ENCODE results near the gene UBAP1. TPM values are rescaled to one million over a fixed set of nuclear protein-coding genes. Genes with fewer than 3 reads are reported as not detected.
"Not testable (repeated sequence)": the region's sequence is repeated elsewhere in the genome, so short reads cannot be mapped to it uniquely, and the experiment has no call there.

Gene UBAP1
- total RNA-seq, 1 donor from 2014 or later = 45.6 TPM

- no peaks in the 10 kb centered on the region for H3K27me3 Mint-ChIP-seq
- H3K9me3 Mint-ChIP-seq (ENCODE audit: low read depth) = peaks cover 7% of the 10 kb centered on the region
- H3K27ac Mint-ChIP-seq = no peak overlapping the region
- no peaks in the 10 kb centered on the region for H3K4me1 Mint-ChIP-seq (ENCODE audit: low read depth)
- no peak for TF ChIP-seq CTCF (IDR thresholded peaks at IDR 0.05; ENCODE audit: unreplicated experiment)
- no peak for DNase-seq (ENCODE audit: low spot score, unreplicated experiment)
- no peak overlapping the region for H3K4me3 Mint-ChIP-seq (ENCODE audit: low read depth)
- peaks cover 5% of the 10 kb centered on the region for H3K36me3 Mint-ChIP-seq (ENCODE audit: insufficient read depth)
Observed at GRCh38 chr9:34203992-34204635, 25.3 kb downstream of the UBAP1 start.

- TF ChIP-seq CTCF (IDR thresholded peaks at IDR 0.05; ENCODE audit: unreplicated experiment) = no peak
- no peak overlapping the region for H3K4me3 Mint-ChIP-seq (ENCODE audit: low read depth)
- H3K36me3 Mint-ChIP-seq (ENCODE audit: insufficient read depth) = peaks cover 10% of the 10 kb centered on the region
- no peaks in the 10 kb centered on the region for H3K4me1 Mint-ChIP-seq (ENCODE audit: low read depth)
- H3K27ac Mint-ChIP-seq = no peak overlapping the region
- H3K9me3 Mint-ChIP-seq (ENCODE audit: low read depth) = peaks cover 7% of the 10 kb centered on the region
- no peaks in the 10 kb centered on the region for H3K27me3 Mint-ChIP-seq
- no peak for DNase-seq (ENCODE audit: low spot score, unreplicated experiment)
Observed at GRCh38 chr9:34205102-34205501, 26.3 kb downstream of the UBAP1 start.

GRCh38 chr9:34206561-34206960 lies 27.7 kb downstream of the UBAP1 start:
- no peak for DNase-seq (ENCODE audit: low spot score, unreplicated experiment)
- TF ChIP-seq CTCF (IDR thresholded peaks at IDR 0.05; ENCODE audit: unreplicated experiment) = no peak
- Mint-ChIP-seq H3K4me1 (ENCODE audit: low read depth) (no peaks in the 10 kb centered on the region), H3K9me3 (ENCODE audit: low read depth) (peaks cover 7% of the 10 kb centered on the region), H3K4me3 (ENCODE audit: low read depth) (no peak overlapping the region), H3K36me3 (ENCODE audit: insufficient read depth) (peaks cover 10% of the 10 kb centered on the region), H3K27ac (no peak overlapping the region), H3K27me3 (no peaks in the 10 kb centered on the region)

GRCh38 chr9:34211395-34211794 lies 32.6 kb downstream of the UBAP1 start:
- DNase-seq (ENCODE audit: low spot score, unreplicated experiment) = no peak
- Mint-ChIP-seq H3K36me3 (ENCODE audit: insufficient read depth) (peaks cover 16% of the 10 kb centered on the region), H3K9me3 (ENCODE audit: low read depth) (peaks cover 4% of the 10 kb centered on the region), H3K4me1 (ENCODE audit: low read depth) (no peaks in the 10 kb centered on the region), H3K27me3 (no peaks in the 10 kb centered on the region), H3K4me3 (ENCODE audit: low read depth) (no peak overlapping the region), H3K27ac (peak overlapping the region; percentile 88)
- no peak for TF ChIP-seq CTCF (IDR thresholded peaks at IDR 0.05; ENCODE audit: unreplicated experiment)

- not testable (repeated sequence) for H3K9me3 Mint-ChIP-seq (ENCODE audit: low read depth); H3K4me1 Mint-ChIP-seq (ENCODE audit: low read depth); H3K27ac Mint-ChIP-seq; DNase-seq (ENCODE audit: low spot score, unreplicated experiment); H3K4me3 Mint-ChIP-seq (ENCODE audit: low read depth); H3K27me3 Mint-ChIP-seq
- H3K36me3 Mint-ChIP-seq (ENCODE audit: insufficient read depth) = peaks cover 12% of the 10 kb centered on the region
Observed at GRCh38 chr9:34214354-34215000, 35.6 kb downstream of the UBAP1 start.

- Mint-ChIP-seq H3K4me1 (ENCODE audit: low read depth) (no peaks in the 10 kb centered on the region), H3K4me3 (ENCODE audit: low read depth) (no peak overlapping the region), H3K9me3 (ENCODE audit: low read depth) (no peaks in the 10 kb centered on the region), H3K36me3 (ENCODE audit: insufficient read depth) (peaks cover 12% of the 10 kb centered on the region), H3K27ac (no peak overlapping the region), H3K27me3 (no peaks in the 10 kb centered on the region)
- no peak for TF ChIP-seq CTCF (IDR thresholded peaks at IDR 0.05; ENCODE audit: unreplicated experiment)
- no peak for DNase-seq (ENCODE audit: low spot score, unreplicated experiment)
Observed at GRCh38 chr9:34216325-34216724, 37.5 kb downstream of the UBAP1 start.

GRCh38 chr9:34217015-34217414 lies 38.2 kb downstream of the UBAP1 start:
- H3K36me3 Mint-ChIP-seq (ENCODE audit: insufficient read depth) = peaks cover 12% of the 10 kb centered on the region
- H3K9me3 Mint-ChIP-seq (ENCODE audit: low read depth); H3K27ac Mint-ChIP-seq; H3K4me1 Mint-ChIP-seq (ENCODE audit: low read depth); DNase-seq (ENCODE audit: low spot score, unreplicated experiment); H3K4me3 Mint-ChIP-seq (ENCODE audit: low read depth); H3K27me3 Mint-ChIP-seq: not testable (repeated sequence)

All from progenitor cell of endocrine pancreas (in vitro differentiated cells).